Measurements from ENCODE around the gene ATP8A2.
"Not testable (repeated sequence)": the region's sequence is repeated elsewhere in the genome, so short reads cannot be mapped to it uniquely, and the experiment has no call there.

The ATP8A2 gene

DNA sequence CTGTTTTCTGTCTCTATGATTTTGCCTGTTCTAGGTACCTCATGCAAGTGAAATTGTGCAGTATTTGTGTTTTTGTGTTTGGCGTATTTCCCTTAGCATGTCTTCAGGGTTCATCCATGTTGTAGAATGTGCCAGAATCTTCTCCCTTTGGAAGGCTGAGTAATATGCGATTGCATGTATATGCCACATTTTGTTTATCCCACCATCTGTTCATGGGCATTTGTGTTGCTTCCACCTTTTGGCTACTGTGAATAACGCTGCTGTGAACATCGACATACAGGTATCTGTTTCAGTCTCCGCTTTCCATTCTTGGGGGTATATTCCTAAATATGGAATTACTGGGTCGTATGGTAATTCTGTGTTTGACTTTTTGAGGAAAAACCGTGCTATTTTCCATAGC lies 190.0 kb downstream of the ATP8A2 start:
- Histone ChIP-seq H4K20me1 (ENCODE audit: insufficient read depth, low read length) (no peaks in the 10 kb centered on the region), H3K9ac (ENCODE audit: low read length) (no peak overlapping the region), H2AFZ (ENCODE audit: low read length) (no peak overlapping the region), H3K4me1 (ENCODE audit: low read length) (no peaks in the 10 kb centered on the region), H3F3A (ENCODE audit: insufficient read depth, low read length) (no peaks in the 10 kb centered on the region), H3K79me2 (ENCODE audit: low read length) (no peaks in the 10 kb centered on the region), H3K4me2 (ENCODE audit: low read depth, low read length) (no peak overlapping the region), H3K27me3 (replicated peaks; ENCODE audit: insufficient read depth, low read length) (no peaks in the 10 kb centered on the region), H3K36me3 (replicated peaks; ENCODE audit: insufficient read depth, low read length) (no peaks in the 10 kb centered on the region), H3K9me3 (replicated peaks; ENCODE audit: insufficient read depth, low read length) (no peaks in the 10 kb centered on the region), H3K4me3 (ENCODE audit: low read length) (no peak overlapping the region), H3K27ac (ENCODE audit: low read length) (no peak overlapping the region), H3K9me2 (replicated peaks; ENCODE audit: insufficient read depth, low read length) (no peaks in the 10 kb centered on the region)
- TF ChIP-seq EZH2phosphoT487 (IDR thresholded peaks at IDR 0.05; ENCODE audit: low read length) (no peak), EZH2 (optimal IDR thresholded peaks at IDR 0.05; ENCODE audit: low read depth, low read length) (no peak)
- TF ChIP-seq, protein P1, sequence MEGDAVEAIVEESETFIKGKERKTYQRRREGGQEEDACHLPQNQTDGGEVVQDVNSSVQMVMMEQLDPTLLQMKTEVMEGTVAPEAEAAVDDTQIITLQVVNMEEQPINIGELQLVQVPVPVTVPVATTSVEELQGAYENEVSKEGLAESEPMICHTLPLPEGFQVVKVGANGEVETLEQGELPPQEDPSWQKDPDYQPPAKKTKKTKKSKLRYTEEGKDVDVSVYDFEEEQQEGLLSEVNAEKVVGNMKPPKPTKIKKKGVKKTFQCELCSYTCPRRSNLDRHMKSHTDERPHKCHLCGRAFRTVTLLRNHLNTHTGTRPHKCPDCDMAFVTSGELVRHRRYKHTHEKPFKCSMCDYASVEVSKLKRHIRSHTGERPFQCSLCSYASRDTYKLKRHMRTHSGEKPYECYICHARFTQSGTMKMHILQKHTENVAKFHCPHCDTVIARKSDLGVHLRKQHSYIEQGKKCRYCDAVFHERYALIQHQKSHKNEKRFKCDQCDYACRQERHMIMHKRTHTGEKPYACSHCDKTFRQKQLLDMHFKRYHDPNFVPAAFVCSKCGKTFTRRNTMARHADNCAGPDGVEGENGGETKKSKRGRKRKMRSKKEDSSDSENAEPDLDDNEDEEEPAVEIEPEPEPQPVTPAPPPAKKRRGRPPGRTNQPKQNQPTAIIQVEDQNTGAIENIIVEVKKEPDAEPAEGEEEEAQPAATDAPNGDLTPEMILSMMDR (IDR thresholded peaks at IDR 0.05; ENCODE audit: low read length), result no peak
- no peak for DNase-seq

DNA sequence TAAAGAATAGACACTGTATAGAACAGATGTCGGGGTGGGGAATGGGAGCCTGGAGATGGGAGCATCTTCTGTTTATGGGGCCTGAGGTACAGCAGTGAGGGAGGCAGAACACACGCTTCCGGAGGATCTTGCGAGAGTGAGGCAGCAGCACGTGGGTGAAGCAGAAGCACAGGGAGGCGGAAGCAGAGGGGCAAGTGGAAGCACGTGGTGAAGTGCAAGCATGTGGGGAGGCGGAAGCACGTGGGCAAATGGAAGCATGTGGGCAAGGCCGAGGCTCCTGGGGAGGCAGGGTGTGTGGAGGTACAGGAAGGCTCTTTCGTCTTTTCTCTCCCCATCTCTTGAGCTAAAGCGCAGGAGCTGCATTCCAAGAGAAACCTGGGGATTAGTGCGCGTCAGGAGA lies 198.4 kb downstream of the ATP8A2 start:
- no peak overlapping the region for H3K4me3 ChIP-seq (ENCODE audit: low read length)
- no peak overlapping the region for H2AFZ ChIP-seq (ENCODE audit: low read length)
- no peaks in the 10 kb centered on the region for H3K36me3 ChIP-seq (replicated peaks; ENCODE audit: insufficient read depth, low read length)
- H3K9me3 ChIP-seq (replicated peaks; ENCODE audit: insufficient read depth, low read length), result no peaks in the 10 kb centered on the region
- H3K4me1 ChIP-seq (ENCODE audit: low read length), result no peaks in the 10 kb centered on the region
- no peak overlapping the region for H3K4me2 ChIP-seq (ENCODE audit: low read depth, low read length)
- no peaks in the 10 kb centered on the region for H3K79me2 ChIP-seq (ENCODE audit: low read length)
- H4K20me1 ChIP-seq (ENCODE audit: insufficient read depth, low read length), result no peaks in the 10 kb centered on the region
- no peak for DNase-seq
- no peaks in the 10 kb centered on the region for H3K9me2 ChIP-seq (replicated peaks; ENCODE audit: insufficient read depth, low read length)
- no peaks in the 10 kb centered on the region for H3K27me3 ChIP-seq (replicated peaks; ENCODE audit: insufficient read depth, low read length)
- TF ChIP-seq EZH2 (optimal IDR thresholded peaks at IDR 0.05; ENCODE audit: low read depth, low read length) (no peak), EZH2phosphoT487 (IDR thresholded peaks at IDR 0.05; ENCODE audit: low read length) (no peak)
- TF ChIP-seq, protein P1 (IDR thresholded peaks at IDR 0.05; ENCODE audit: low read length), result no peak
- no peaks in the 10 kb centered on the region for H3F3A ChIP-seq (ENCODE audit: insufficient read depth, low read length)
- no peak overlapping the region for H3K9ac ChIP-seq (ENCODE audit: low read length)
- H3K27ac ChIP-seq (ENCODE audit: low read length), result no peak overlapping the region

DNA sequence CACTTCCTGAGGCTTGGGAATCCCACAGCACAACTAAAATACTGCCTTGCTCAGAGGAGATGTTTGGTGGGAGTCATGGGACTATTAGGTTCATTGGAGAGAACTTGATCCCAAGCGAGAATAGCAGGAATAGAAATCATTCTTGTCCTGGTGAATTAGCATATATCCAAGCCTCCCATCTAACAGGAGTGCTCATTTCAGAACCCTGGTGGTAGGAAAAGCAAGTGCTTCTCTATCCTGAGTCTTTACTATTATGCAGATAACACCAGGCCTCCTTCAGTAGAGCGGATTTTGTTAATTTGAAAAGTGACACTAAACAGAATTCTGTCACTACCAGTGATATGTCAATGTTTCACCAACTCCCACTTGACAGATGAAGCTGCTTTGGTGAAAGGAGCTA lies 199.5 kb downstream of the ATP8A2 start:
- Histone ChIP-seq H3K4me3 (ENCODE audit: low read length) (no peak overlapping the region), H3K4me2 (ENCODE audit: low read depth, low read length) (no peak overlapping the region), H3K79me2 (ENCODE audit: low read length) (no peaks in the 10 kb centered on the region), H3K9ac (ENCODE audit: low read length) (no peak overlapping the region), H2AFZ (ENCODE audit: low read length) (no peak overlapping the region), H4K20me1 (ENCODE audit: insufficient read depth, low read length) (no peaks in the 10 kb centered on the region), H3F3A (ENCODE audit: insufficient read depth, low read length) (no peaks in the 10 kb centered on the region), H3K4me1 (ENCODE audit: low read length) (no peaks in the 10 kb centered on the region), H3K27me3 (replicated peaks; ENCODE audit: insufficient read depth, low read length) (no peaks in the 10 kb centered on the region), H3K36me3 (replicated peaks; ENCODE audit: insufficient read depth, low read length) (no peaks in the 10 kb centered on the region), H3K9me2 (replicated peaks; ENCODE audit: insufficient read depth, low read length) (no peaks in the 10 kb centered on the region), H3K27ac (ENCODE audit: low read length) (no peak overlapping the region), H3K9me3 (replicated peaks; ENCODE audit: insufficient read depth, low read length) (no peaks in the 10 kb centered on the region)
- DNase-seq, result no peak
- TF ChIP-seq EZH2phosphoT487 (IDR thresholded peaks at IDR 0.05; ENCODE audit: low read length), result no peak

DNA sequence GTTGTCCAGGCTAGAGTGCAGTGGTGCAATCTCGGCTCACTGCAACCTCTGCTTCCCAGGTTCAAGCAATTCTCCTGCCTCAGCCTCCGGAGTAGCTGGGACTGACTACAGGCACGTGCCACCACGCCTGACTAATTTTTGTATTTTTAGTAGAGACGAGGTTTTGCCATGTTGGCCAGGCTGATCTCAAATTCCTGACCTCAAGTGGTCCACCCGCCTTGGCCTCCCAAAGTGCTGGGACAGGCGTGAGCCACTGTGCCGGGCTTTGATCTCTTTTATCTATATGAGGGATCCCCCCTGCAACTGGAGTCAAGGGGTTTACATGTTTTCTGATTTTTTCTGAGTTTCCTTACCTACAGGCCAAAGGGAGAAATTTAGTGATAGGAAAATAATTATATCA lies 200.4 kb downstream of the ATP8A2 start:
- H3K4me2 ChIP-seq (ENCODE audit: low read depth, low read length); H3K4me1 ChIP-seq (ENCODE audit: low read length); H3K36me3 ChIP-seq (replicated peaks; ENCODE audit: insufficient read depth, low read length); H3K27ac ChIP-seq (ENCODE audit: low read length); H3K9ac ChIP-seq (ENCODE audit: low read length); H4K20me1 ChIP-seq (ENCODE audit: insufficient read depth, low read length); H3K79me2 ChIP-seq (ENCODE audit: low read length); H3K9me2 ChIP-seq (replicated peaks; ENCODE audit: insufficient read depth, low read length); H3K27me3 ChIP-seq (replicated peaks; ENCODE audit: insufficient read depth, low read length); H2AFZ ChIP-seq (ENCODE audit: low read length); H3F3A ChIP-seq (ENCODE audit: insufficient read depth, low read length); H3K9me3 ChIP-seq (replicated peaks; ENCODE audit: insufficient read depth, low read length); H3K4me3 ChIP-seq (ENCODE audit: low read length); DNase-seq: not testable (repeated sequence)

Data from MM.1S (cell line).